H9 (cell line): ENCODE results near the gene MAP7. TPM values are rescaled to one million over a fixed set of nuclear protein-coding genes. Genes with fewer than 3 reads are reported as not detected.

Experiments
- DNase-seq: peaks from one replicate; pipeline ENCODE4 v3.0.0-alpha.2; 2017
- H2AFZ ChIP-seq: one replicate; pipeline ENCODE4 v1.6.1; 2013; ENCODE audit warnings: mild to moderate bottlenecking, low read length, control low read depth, moderate library complexity
- H2AK5ac ChIP-seq: 2 replicates; pipeline ENCODE4 v1.6.1; 2013; ENCODE audit warnings: low read length, control low read depth, mixed read lengths; ENCODE audit not compliant: insufficient read length
- H2BK120ac ChIP-seq: one replicate; pipeline ENCODE4 v1.6.1; 2013; ENCODE audit warnings: low read depth, mild to moderate bottlenecking, low read length, control low read depth, inconsistent platforms; ENCODE audit not compliant: poor library complexity, severe bottlenecking
- H2BK12ac ChIP-seq: 2 replicates; pipeline ENCODE4 v1.6.1; 2013; ENCODE audit warnings: low read length, control low read depth, mixed read lengths, low read depth; ENCODE audit not compliant: insufficient read length
- H2BK15ac ChIP-seq: 2 replicates; pipeline ENCODE4 v1.6.1; 2013; ENCODE audit warnings: low read depth, low read length, control low read depth
- H2BK20ac ChIP-seq: one replicate; pipeline ENCODE4 v1.6.1; 2013; ENCODE audit warnings: low read depth, mild to moderate bottlenecking, low read length, control low read depth, inconsistent platforms; ENCODE audit not compliant: poor library complexity, severe bottlenecking
- H2BK5ac ChIP-seq: 2 replicates; pipeline ENCODE4 v1.6.1; 2013; ENCODE audit warnings: low read length, control low read depth, mixed read lengths; ENCODE audit not compliant: insufficient read length
- H3K14ac ChIP-seq: 2 replicates; pipeline ENCODE4 v1.6.1; 2013; ENCODE audit warnings: low read length, control low read depth; ENCODE audit not compliant: insufficient read depth
- H3K18ac ChIP-seq: 2 replicates; pipeline ENCODE4 v1.6.1; 2013; ENCODE audit warnings: low read depth, mild to moderate bottlenecking, mixed read lengths, low read length, control low read depth; ENCODE audit not compliant: insufficient read length
- H3K23ac ChIP-seq: 2 replicates; pipeline ENCODE4 v1.6.1; 2013; ENCODE audit warnings: low read length, control low read depth, mixed read lengths, low read depth; ENCODE audit not compliant: insufficient read length
- H3K23me2 ChIP-seq: 2 replicates; pipeline ENCODE4 v1.6.1; 2013; ENCODE audit warnings: low read depth, mild to moderate bottlenecking, mixed read lengths, low read length, control low read depth; ENCODE audit not compliant: insufficient read length, poor library complexity, severe bottlenecking
- H3K27ac ChIP-seq: 2 replicates; pipeline ENCODE4 v1.5.1; 2013; ENCODE audit warnings: low read length, control low read depth, mixed read lengths, low read depth; ENCODE audit not compliant: insufficient read length
- H3K27me3 ChIP-seq: 2 replicates; pipeline ENCODE4 v1.6.1; 2013; ENCODE audit warnings: low read length, control low read depth, inconsistent platforms; ENCODE audit not compliant: insufficient read depth
- H3K4ac ChIP-seq: 2 replicates; pipeline ENCODE4 v1.6.1; 2013; ENCODE audit warnings: low read depth, mild to moderate bottlenecking, control low read depth, inconsistent platforms, low read length, moderate library complexity
- H3K4me1 ChIP-seq: 2 replicates; pipeline ENCODE4 v1.6.1; 2013; ENCODE audit warnings: low read length, control low read depth, inconsistent platforms; ENCODE audit not compliant: insufficient read depth
- H3K4me2 ChIP-seq: 2 replicates; pipeline ENCODE4 v1.6.1; 2013; ENCODE audit warnings: low read length, control low read depth, mixed read lengths; ENCODE audit not compliant: insufficient read length, insufficient read depth
- H3K56ac ChIP-seq: 2 replicates; pipeline ENCODE4 v1.6.1; 2013; ENCODE audit warnings: low read depth, mild to moderate bottlenecking, mixed read lengths, low read length, control low read depth; ENCODE audit not compliant: insufficient read length
- H3K79me1 ChIP-seq: 2 replicates; pipeline ENCODE4 v1.6.1; 2013; ENCODE audit warnings: low read depth, mild to moderate bottlenecking, moderate library complexity, low read length, control low read depth, inconsistent platforms; ENCODE audit not compliant: insufficient read depth, poor library complexity, severe bottlenecking
- H3K79me2 ChIP-seq: 2 replicates; pipeline ENCODE4 v1.6.1; 2013; ENCODE audit warnings: low read length, control low read depth, inconsistent platforms; ENCODE audit not compliant: insufficient read depth
- H3K9ac ChIP-seq: 2 replicates; pipeline ENCODE4 v1.6.1; 2013; ENCODE audit warnings: low read length, control low read depth, mixed read lengths; ENCODE audit not compliant: insufficient read length; ENCODE audit errors: extremely low read depth
- H3K9me3 ChIP-seq: one replicate; pipeline ENCODE4 v1.6.1; 2013; ENCODE audit warnings: low read depth, low read length, inconsistent platforms; ENCODE audit not compliant: control insufficient read depth
- H3T11ph ChIP-seq: one replicate; pipeline ENCODE4 v1.6.1; 2013; ENCODE audit warnings: mild to moderate bottlenecking, low read length, control low read depth, inconsistent platforms
- H4K20me1 ChIP-seq: one replicate; pipeline ENCODE4 v1.6.1; 2013; ENCODE audit not compliant: control insufficient read depth, insufficient read length, insufficient read depth
- H4K5ac ChIP-seq: 2 replicates; pipeline ENCODE4 v1.6.1; 2013; ENCODE audit warnings: low read depth, mild to moderate bottlenecking, mixed read lengths, low read length, control low read depth; ENCODE audit not compliant: insufficient read length
- H4K8ac ChIP-seq: replicated peaks from 2 replicates; pipeline ENCODE4 v1.6.1; 2013; ENCODE audit warnings: low read length, control low read depth, mixed read lengths, low read depth; ENCODE audit not compliant: insufficient read length
- H4K91ac ChIP-seq: 2 replicates; pipeline ENCODE4 v1.6.1; 2013; ENCODE audit warnings: low read depth, mild to moderate bottlenecking, moderate library complexity, mixed read lengths, low read length, control low read depth; ENCODE audit not compliant: insufficient read length
- H3K27ac Mint-ChIP-seq, 3 experiments: 2 replicates in 2 of 3; 3 replicates in 1 of 3; pipeline ENCODE4 v1.8.0; 2020 to 2021; ENCODE audit warnings: mixed read lengths in 3 of 3, mild to moderate bottlenecking in 1 of 3, moderate library complexity in 1 of 3
- H3K27me3 Mint-ChIP-seq: 2 replicates; pipeline ENCODE4 v1.8.0; 2021; ENCODE audit warnings: low read depth, mild to moderate bottlenecking, moderate library complexity, mixed read lengths
- H3K36me3 Mint-ChIP-seq, 3 experiments: 2 replicates in 2 of 3; 3 replicates in 1 of 3; pipeline ENCODE4 v1.8.0; 2020 to 2021; ENCODE audit warnings: low read depth in 3 of 3, mixed read lengths in 3 of 3; ENCODE audit not compliant: insufficient read depth in 1 of 3
- H3K4me1 Mint-ChIP-seq, 2 experiments: 2 replicates each; pipeline ENCODE4 v1.8.0; 2020; ENCODE audit warnings: mixed read lengths in 2 of 2
- H3K4me3 Mint-ChIP-seq, 2 experiments: 2 replicates in 1 of 2; 3 replicates in 1 of 2; pipeline ENCODE4 v1.8.0; 2020 to 2021; ENCODE audit warnings: mild to moderate bottlenecking in 2 of 2, mixed read lengths in 2 of 2, moderate library complexity in 1 of 2
- H3K9me3 Mint-ChIP-seq, 2 experiments: 2 replicates in 1 of 2; 3 replicates in 1 of 2; pipeline ENCODE4 v1.8.0; 2020; ENCODE audit warnings: mild to moderate bottlenecking in 2 of 2, mixed read lengths in 2 of 2, moderate library complexity in 1 of 2
- WGBS: extraction: QIAGEN DNeasy Blood & Tissue Kit; methylation state at CpG from one replicate; pipeline ENCODE4 v1.1.7; 2013; ENCODE audit warnings: missing lambda C conversion rate, low lambda C conversion rate, mixed read lengths; ENCODE audit not compliant: insufficient read length; ENCODE audit errors: extremely low coverage; 5-methylcytosine and 5-hydroxymethylcytosine counted together
- total RNA-seq: library from RNA; stranded (reverse); gene quantifications from 2 replicates; pipeline ENCODE4 v1.2.1, GENCODE V29; 2021
- TF ChIP-seq, protein P1 (sequence below): fragments of 200-600 bp; sonication (generic); conservative IDR thresholded peaks from 3 replicates; pipeline ENCODE4 v1.8.0; 2021; ENCODE audit warnings: antibody characterized with exemption, mild to moderate bottlenecking

Gene MAP7
- total RNA-seq, 1 experiment from 2014 or later, result 51.1 TPM

DNA sequence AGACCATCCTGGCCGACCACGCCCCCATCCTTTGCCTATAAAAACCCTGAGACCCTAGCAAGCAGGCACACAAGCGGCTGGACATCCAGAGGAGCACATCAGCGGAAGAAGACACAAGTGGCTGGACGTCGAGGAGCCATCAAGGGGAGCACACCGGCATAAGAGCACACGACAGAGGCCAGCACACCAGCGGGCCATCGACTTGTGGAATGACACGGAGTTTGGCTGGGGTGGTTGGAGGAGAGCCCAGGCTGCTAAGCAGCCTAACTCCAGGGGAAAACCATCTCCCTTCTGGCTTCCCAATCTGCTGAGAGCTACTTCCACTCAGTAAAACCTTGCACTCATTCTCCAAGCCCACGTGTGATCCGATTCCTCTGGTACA is 215.8 kb downstream of the MAP7 start:
- Histone ChIP-seq H3K4ac (no peak overlapping the region), H4K8ac (no peak overlapping the region), H3K14ac (no peak overlapping the region), H2BK5ac (no peak overlapping the region), H4K20me1 (no peaks in the 10 kb centered on the region), H3K4me2 (no peak overlapping the region), H2AK5ac (no peak overlapping the region), H3K79me2 (no peaks in the 10 kb centered on the region), H4K91ac (no peak overlapping the region), H3K79me1 (no peaks in the 10 kb centered on the region), H3K9ac (no peak overlapping the region), H3K9me3 (no peaks in the 10 kb centered on the region), H3K56ac (no peak overlapping the region), H2BK15ac (no peak overlapping the region), H3K23me2 (no peaks in the 10 kb centered on the region), H3K18ac (no peak overlapping the region), H2AFZ (no peak overlapping the region), H2BK120ac (no peak overlapping the region), H3T11ph (no peak overlapping the region), H2BK12ac (no peak overlapping the region), H2BK20ac (no peak overlapping the region), H3K4me1 (no peaks in the 10 kb centered on the region), H4K5ac (no peak overlapping the region), H3K23ac (no peak overlapping the region), H3K27ac (no peak overlapping the region), H3K27me3 (no peaks in the 10 kb centered on the region)
- TF ChIP-seq, protein P1, sequence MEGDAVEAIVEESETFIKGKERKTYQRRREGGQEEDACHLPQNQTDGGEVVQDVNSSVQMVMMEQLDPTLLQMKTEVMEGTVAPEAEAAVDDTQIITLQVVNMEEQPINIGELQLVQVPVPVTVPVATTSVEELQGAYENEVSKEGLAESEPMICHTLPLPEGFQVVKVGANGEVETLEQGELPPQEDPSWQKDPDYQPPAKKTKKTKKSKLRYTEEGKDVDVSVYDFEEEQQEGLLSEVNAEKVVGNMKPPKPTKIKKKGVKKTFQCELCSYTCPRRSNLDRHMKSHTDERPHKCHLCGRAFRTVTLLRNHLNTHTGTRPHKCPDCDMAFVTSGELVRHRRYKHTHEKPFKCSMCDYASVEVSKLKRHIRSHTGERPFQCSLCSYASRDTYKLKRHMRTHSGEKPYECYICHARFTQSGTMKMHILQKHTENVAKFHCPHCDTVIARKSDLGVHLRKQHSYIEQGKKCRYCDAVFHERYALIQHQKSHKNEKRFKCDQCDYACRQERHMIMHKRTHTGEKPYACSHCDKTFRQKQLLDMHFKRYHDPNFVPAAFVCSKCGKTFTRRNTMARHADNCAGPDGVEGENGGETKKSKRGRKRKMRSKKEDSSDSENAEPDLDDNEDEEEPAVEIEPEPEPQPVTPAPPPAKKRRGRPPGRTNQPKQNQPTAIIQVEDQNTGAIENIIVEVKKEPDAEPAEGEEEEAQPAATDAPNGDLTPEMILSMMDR, result no peak
- Mint-ChIP-seq H3K9me3 (no peaks in the 10 kb centered on the region), H3K27me3 (no peaks in the 10 kb centered on the region), H3K36me3 (no peaks in the 10 kb centered on the region), H3K27ac (no peak overlapping the region), H3K4me1 (peaks cover 6 to 10% of the 10 kb centered on the region in 2 experiments; a peak in 3 of 4 replicates), H3K4me3 (no peak overlapping the region)
- DNase-seq, result no peak
- WGBS, result no CpG with 5 or more reads among the region's 13 CpGs
